ENCODE data around the gene ATXN1. TPM values are rescaled to one million over a fixed set of nuclear protein-coding genes. Genes with fewer than 3 reads are reported as not detected.

Gene ATXN1
- total and polyA plus RNA-seq, 2 of the 13 experiments (the other 11 are each of a cell fraction or from before 2014, with no cell fraction given) = 20.7 to 39.5 TPM

DNA sequence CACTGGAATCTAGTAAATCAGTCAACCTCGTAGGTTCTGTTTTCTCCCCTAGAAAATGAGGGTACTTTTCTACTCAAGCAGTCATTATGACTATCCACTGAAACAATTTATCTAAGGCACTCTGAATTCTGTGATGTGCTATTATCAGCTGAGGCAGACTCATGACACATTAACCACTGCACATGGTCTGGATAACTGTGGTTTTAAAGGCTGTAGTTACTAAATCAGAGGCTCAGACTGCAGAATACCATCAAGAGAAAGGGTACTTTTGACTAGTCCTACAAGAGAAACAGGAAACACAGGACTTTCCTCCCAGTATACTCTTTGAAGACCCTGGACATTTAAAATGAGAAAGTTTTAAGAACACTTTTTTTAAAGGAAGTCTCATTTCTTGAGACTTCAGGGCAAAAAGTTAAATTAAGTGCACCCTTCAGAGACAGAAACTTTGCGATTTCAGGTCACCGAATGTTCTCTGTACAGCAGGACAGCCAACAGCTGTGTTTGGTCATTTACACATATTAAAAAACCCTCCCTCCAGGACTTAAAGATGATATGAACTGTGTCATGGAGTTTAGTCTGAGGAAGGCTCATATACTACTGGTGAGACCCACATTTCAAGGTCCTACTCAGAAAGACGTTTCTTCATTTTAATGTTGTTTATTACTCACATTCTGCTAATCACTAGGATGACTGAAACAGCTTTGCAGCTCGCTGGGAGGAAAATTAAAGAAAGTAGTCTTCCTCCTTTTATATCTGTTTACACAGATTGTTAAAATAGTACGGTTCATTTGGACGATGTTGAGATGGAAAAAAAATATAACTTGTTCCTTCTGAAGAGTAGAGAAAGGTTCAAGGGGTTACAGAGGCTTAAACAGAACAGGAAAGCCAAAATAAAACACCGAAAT lies 19.9 kb downstream of the ATXN1 start (continued):
- TF ChIP-seq, protein P1, sequence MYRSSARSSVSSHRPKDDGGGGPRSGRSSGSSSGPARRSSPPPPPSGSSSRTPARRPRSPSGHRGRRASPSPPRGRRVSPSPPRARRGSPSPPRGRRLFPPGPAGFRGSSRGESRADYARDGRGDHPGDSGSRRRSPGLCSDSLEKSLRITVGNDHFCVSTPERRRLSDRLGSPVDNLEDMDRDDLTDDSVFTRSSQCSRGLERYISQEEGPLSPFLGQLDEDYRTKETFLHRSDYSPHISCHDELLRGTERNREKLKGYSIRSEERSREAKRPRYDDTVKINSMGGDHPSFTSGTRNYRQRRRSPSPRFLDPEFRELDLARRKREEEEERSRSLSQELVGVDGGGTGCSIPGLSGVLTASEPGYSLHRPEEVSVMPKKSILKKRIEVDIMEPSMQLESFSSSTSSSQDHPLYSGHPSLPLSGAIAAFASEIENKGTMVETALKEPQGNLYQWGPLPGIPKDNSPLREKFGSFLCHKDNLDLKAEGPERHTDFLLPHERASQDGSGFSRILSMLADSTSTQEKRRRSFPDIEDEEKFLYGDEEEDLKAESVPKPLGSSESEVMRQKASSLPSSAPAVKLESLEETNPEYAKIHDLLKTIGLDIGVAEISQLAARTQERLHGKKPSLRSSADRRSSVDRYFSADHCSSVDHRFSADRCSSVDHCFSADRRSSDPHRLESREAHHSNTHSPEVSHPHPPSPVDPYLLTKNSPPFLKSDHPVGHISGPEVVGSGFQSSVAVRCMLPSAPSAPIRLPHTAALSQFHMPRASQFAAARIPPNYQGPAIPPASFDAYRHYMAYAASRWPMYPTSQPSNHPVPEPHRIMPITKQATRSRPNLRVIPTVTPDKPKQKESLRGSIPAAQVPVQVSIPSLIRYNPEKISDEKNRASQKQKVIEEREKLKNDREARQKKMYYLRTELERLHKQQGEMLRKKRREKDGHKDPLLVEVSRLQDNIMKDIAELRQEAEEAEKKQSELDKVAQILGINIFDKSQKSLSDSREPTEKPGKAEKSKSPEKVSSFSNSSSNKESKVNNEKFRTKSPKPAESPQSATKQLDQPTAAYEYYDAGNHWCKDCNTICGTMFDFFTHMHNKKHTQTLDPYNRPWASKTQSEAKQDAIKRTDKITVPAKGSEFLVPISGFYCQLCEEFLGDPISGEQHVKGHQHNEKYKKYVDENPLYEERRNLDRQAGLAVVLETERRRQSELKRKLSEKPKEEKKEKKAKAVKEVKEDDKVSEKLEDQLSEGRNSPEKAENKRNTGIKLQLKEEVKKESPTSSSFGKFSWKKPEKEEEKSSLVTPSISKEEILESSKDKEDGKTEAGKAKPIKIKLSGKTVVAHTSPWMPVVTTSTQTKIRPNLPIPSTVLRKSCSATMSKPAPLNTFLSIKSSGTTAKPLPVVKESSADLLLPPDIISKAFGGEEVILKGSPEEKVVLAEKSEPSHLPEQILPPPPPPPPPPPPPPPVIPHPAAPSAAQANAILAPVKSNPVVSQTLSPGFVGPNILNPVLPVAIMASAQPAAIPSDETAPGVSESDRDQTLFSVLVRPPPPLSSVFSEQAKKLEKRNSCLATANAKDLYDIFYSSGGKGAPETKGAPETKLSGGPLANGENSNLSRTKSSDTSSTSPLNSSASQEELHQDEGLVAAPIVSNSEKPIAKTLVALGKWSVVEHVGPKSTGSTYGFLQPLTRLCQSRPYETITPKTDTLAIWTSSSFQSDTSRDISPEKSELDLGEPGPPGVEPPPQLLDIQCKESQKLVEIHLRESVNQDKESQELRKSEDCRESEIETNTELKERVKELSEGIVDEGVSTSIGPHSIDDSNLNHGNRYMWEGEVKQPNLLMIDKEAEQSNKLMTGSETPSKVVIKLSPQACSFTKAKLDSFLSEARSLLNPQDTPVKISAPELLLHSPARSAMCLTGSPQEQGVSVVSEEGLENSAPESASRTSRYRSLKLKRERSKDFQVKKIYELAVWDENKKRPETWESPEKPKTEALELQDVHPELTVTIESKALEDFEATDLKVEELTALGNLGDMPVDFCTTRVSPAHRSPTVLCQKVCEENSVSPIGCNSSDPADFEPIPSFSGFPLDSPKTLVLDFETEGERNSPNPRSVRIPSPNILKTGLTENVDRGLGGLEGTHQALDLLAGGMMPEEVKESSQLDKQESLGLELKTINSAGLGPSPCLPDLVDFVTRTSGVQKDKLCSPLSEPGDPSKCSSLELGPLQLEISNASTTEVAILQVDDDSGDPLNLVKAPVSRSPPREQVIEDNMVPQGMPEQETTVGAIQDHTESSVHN (CRISPR knock-in tag; IDR thresholded peaks at IDR 0.05) = no peak
- TF ChIP-seq POLR2AphosphoS5 (IDR thresholded peaks at IDR 0.05; ENCODE audit: low read depth, low read length) (no peak), TBP (CRISPR knock-in tag; IDR thresholded peaks at IDR 0.05) (no peak), HOXA5 (CRISPR knock-in tag; IDR thresholded peaks at IDR 0.05) (no peak), ZFP1 (CRISPR knock-in tag; IDR thresholded peaks at IDR 0.05) (no peak), ZNF75D (CRISPR knock-in tag; IDR thresholded peaks at IDR 0.05; ENCODE audit: borderline replicate concordance) (no peak)
- TF ChIP-seq, protein P2, sequence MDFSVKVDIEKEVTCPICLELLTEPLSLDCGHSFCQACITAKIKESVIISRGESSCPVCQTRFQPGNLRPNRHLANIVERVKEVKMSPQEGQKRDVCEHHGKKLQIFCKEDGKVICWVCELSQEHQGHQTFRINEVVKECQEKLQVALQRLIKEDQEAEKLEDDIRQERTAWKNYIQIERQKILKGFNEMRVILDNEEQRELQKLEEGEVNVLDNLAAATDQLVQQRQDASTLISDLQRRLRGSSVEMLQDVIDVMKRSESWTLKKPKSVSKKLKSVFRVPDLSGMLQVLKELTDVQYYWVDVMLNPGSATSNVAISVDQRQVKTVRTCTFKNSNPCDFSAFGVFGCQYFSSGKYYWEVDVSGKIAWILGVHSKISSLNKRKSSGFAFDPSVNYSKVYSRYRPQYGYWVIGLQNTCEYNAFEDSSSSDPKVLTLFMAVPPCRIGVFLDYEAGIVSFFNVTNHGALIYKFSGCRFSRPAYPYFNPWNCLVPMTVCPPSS (IDR thresholded peaks at IDR 0.05) = no peak
- TF ChIP-seq, protein P3, sequence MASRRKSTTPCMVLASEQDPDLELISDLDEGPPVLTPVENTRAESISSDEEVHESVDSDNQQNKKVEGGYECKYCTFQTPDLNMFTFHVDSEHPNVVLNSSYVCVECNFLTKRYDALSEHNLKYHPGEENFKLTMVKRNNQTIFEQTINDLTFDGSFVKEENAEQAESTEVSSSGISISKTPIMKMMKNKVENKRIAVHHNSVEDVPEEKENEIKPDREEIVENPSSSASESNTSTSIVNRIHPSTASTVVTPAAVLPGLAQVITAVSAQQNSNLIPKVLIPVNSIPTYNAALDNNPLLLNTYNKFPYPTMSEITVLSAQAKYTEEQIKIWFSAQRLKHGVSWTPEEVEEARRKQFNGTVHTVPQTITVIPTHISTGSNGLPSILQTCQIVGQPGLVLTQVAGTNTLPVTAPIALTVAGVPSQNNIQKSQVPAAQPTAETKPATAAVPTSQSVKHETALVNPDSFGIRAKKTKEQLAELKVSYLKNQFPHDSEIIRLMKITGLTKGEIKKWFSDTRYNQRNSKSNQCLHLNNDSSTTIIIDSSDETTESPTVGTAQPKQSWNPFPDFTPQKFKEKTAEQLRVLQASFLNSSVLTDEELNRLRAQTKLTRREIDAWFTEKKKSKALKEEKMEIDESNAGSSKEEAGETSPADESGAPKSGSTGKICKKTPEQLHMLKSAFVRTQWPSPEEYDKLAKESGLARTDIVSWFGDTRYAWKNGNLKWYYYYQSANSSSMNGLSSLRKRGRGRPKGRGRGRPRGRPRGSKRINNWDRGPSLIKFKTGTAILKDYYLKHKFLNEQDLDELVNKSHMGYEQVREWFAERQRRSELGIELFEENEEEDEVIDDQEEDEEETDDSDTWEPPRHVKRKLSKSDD (CRISPR knock-in tag; IDR thresholded peaks at IDR 0.05; ENCODE audit: low read depth) = no peak
- TF ChIP-seq, protein P4, sequence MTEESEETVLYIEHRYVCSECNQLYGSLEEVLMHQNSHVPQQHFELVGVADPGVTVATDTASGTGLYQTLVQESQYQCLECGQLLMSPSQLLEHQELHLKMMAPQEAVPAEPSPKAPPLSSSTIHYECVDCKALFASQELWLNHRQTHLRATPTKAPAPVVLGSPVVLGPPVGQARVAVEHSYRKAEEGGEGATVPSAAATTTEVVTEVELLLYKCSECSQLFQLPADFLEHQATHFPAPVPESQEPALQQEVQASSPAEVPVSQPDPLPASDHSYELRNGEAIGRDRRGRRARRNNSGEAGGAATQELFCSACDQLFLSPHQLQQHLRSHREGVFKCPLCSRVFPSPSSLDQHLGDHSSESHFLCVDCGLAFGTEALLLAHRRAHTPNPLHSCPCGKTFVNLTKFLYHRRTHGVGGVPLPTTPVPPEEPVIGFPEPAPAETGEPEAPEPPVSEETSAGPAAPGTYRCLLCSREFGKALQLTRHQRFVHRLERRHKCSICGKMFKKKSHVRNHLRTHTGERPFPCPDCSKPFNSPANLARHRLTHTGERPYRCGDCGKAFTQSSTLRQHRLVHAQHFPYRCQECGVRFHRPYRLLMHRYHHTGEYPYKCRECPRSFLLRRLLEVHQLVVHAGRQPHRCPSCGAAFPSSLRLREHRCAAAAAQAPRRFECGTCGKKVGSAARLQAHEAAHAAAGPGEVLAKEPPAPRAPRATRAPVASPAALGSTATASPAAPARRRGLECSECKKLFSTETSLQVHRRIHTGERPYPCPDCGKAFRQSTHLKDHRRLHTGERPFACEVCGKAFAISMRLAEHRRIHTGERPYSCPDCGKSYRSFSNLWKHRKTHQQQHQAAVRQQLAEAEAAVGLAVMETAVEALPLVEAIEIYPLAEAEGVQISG (CRISPR knock-in tag; IDR thresholded peaks at IDR 0.05) = no peak
